Activated T-cell treated with anti-CD3 and anti-CD28 coated beads, Interleukin-2, amount 50 U/mL, for 48 hours (primary cell): ENCODE results near the gene ARL8B.
"Not testable (repeated sequence)": the region's sequence is repeated elsewhere in the genome, so short reads cannot be mapped to it uniquely, and the experiment has no call there.

Source experiments
- DNase-seq, 2 experiments: peaks; one replicate each; pipeline ENCODE4 v3.0.0-alpha.2; 2020

Gene ARL8B

DNA sequence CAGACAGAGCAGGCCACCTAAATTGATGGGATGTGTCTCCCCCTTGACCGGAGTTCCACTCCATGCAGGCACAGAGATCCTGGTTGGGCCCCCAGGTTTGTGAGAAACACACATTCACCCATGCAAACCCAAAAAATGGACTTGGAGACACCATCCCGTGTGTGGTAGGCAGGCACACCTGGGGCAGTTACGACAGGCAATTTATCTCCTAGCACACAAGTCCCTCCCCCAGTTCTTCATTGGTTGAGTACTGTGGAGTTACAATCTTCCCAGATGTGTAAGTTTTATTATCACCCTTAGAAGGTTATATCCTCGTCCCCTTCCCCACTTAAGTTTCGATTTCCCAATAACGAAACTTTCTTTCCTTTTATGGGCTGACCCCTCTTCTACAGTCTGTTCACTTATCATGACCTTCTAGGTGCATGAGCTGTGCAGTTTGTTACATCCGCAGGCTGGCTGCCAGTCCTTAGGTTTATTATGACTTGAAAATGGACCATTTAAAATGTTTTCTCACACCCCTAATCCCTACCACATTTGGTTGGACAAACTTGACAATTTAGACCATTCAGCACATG lies 27.3 kb downstream of the ARL8B start:
- no peak for DNase-seq

- DNase-seq, result no peak
Observed at GRCh38 chr3:5151586-5151985, 29.5 kb downstream of the ARL8B start.

DNA sequence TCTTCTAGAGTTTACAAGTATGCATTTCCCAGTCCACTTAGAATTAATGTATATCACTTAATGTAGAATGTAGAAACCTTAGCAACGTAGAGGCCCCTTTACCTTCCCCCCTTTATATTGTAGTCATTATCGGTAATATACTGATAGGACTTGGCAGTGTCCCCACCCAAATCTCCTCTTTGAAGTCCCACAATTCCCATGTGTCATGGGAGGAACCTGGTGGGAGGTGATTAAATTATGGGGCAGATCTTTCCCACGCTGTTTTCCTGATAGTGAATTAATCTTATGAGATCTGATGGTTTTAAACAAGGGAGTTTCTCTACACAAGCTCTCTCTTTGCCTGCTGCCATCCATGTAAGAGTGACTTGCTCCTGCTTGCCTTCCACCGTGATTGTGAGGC lies 31.0 kb downstream of the ARL8B start:
- no peak for DNase-seq

DNA sequence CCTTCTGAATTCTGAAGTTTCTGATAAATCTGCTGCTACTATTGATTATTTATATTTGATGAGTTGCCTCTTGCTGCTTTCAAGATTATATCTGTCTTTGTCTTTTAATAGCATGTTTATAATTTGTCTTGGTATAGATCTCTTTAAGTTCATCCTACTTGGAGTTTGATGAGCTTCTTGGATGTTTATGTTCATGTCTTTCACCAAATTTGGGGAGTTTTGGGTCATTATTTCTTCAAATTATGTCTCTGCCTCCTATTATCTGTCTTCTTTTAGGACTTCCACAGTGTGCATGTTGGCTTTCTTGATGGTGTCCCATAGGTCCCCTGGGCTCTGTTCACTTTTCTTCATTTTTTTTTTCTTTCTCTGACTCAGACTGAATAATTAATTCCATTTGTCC lies 33.1 kb downstream of the ARL8B start:
- DNase-seq, result no peak

GRCh38 chr3:5160321-5160720 lies 38.2 kb downstream of the ARL8B start:
- DNase-seq, result no peak

DNA sequence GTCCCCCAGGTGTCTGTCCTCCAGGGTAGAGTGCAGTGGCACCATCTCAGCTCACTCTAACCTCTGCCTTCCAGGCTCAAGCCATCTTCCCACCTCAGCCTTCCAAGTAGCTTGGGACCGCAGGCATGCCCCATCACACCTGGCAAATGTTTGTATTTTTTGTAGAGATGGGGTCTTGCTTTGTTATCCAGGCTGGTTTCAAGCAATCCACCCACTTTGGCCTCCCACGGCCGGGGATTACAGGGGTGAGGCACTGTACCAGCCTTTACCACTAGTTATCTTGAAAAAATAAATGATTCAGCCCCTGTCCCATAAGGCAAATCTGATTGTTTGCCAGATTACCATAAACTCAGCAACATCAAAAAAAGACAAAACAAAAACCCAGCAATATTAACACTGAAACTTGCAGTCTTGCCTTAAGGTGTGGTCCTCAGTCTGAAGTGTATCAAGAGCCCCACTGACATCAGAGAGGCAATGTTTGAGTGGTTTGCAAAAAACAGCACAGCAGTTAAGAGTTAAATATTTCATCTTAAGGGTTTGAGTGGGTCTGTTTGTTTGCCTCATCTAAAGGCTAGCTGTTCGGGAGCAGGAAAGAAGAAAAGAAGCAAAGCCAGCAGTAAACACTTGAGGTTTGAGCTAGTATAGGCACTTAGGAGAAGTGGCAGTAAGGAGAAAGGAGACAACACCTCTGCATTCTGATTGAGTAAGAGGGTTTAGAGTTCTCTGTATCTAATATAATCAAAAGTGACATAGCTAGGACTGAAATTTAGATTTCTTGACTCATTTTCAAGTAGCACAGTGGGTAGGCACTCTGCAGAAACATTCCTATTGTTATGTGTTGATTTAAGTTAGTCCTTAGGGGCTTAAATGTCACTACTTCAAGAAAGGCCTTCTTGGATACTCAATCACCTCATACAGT lies 39.1 kb downstream of the ARL8B start:
- DNase-seq, result peak in 1 of 2 experiments; percentile 38

- no peak for DNase-seq
Observed at GRCh38 chr3:5162102-5162501, 40.0 kb downstream of the ARL8B start.

DNA sequence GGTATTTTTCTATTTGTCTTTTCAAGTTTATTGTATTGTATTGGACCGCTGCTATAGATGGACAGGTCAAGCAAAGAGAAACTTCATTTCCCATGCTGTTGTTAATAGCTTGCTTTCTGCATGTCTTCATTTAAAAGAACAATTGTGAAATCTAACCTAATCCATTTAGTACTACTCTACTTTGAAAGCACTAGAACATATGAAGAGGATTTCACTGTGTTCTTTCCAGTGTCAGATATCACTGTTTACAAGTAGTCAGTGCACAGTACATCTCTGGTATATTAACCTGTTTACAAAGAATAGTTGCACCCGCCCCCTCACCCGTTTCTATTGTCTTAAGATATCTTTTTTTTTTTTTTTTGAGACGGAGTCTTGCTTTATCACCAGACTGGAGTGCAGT lies 43.6 kb downstream of the ARL8B start:
- no peak for DNase-seq

- no peak for DNase-seq
Observed at GRCh38 chr3:5166846-5167245, 44.8 kb downstream of the ARL8B start.

GRCh38 chr3:5168110-5168509 lies 46.0 kb downstream of the ARL8B start:
- no peak for DNase-seq

DNA sequence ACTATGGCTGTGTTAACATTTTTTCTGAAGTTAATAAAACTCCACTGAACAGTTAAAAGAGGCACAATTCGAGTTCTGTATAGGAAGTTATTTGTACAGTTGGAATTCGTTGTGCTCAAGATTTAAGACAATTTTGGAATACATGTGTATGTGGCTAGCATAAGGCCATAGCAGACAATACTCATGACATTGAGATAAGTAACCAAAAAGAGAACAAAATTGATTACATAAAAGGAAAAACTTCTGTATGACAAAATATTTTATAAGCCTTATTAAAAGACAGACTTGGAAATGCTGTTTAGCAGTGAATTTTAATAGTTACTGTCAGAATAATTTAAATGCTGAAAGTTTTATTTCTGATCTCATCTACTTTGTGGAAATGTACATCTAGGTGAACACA lies 47.7 kb downstream of the ARL8B start:
- DNase-seq, result no peak

DNA sequence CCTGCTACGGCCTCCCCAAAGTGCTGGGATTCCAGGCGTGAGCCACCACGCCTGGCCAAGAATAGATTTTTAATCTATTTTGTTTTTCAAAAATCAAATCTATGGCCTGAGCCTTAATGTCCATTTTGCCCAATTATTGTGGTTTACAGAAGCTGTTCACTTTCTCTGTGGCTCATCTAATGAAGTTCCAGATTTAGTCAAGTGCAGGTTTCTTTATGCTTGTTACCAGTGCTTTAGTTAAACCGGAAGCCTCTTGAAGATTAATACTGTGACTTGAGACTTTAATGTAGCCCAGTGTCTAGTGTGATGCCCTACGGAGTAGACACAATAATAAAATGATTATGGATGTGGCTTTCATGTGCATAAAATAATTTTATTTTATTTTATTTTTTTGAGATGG lies 48.9 kb downstream of the ARL8B start:
- no peak for DNase-seq

GRCh38 chr3:5172018-5172417 lies 49.9 kb downstream of the ARL8B start:
- DNase-seq, result no peak

DNA sequence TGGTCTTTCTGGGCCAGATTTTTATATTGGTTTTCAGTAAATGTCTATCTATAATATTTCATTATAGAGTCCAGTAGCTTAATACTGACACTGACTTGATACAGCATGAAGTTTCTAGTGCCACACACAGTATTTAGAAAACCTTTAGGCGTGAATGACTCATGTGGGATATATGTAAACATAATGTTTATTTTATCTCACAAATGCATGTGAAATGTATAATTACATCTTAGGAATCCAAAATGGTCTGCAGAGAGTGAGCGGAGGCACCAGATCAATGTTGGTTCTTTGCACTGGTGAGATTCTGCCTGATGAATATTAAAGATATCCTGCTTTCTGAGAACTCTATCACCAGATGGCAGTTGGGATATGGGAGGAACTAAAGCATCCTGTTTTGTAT lies 56.9 kb downstream of the ARL8B start:
- not testable (repeated sequence) for DNase-seq

GRCh38 chr3:5181469-5182141 lies 59.5 kb downstream of the ARL8B start:
- no peak for DNase-seq

DNA sequence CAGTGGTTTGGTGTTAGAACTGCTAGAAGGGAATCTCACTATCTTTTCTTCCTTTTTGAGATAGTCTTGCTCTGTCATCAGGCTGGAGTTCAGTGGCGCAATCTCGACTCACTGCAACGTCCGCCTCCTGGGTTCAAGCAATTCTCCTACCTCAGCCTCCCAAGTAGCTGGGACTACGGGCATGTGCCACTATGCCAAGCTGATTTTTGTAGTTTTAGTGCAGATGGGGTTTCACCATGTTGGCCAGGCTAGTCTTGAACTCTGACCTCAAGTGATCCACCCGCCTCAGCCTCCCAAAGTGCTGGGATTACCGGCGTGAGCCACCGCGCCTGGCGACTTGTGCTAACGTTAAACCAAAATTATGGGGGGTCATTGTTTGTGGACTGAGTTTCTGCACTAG lies 61.6 kb downstream of the ARL8B start:
- not testable (repeated sequence) for DNase-seq

- DNase-seq, result no peak
Observed at GRCh38 chr3:5184499-5184898, 62.4 kb downstream of the ARL8B start.

DNA sequence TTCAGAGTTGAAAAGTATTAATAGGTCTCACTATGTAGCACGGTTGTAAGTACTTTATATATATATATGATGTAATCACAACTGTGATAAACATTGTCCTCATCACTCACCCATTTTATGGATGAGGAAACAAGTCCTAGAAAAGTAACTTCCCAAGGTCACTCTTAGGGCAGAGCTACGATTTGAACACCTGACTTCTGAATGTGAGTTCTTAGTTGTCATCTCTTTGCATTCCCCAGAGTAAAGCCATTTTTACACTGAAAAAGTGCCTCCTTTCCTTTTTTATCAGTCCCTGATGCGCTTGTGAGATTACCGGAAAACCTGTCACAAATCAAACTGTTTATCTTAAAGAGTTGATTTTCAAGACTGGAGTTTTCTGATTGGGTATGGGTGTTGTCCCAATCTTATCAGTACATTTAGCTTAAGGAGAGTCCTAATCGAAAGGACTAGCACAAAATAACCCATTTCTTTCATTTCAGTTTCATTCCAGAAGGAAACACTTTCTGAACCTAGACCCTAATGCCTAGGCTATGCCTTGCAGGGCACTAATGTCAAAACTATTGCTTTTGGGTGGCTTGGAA lies 63.1 kb downstream of the ARL8B start:
- no peak for DNase-seq

GRCh38 chr3:5186089-5186857 lies 64.2 kb downstream of the ARL8B start:
- DNase-seq, result no peak

- DNase-seq, result no peak
Observed at GRCh38 chr3:5186858-5187155, 64.7 kb downstream of the ARL8B start.

DNA sequence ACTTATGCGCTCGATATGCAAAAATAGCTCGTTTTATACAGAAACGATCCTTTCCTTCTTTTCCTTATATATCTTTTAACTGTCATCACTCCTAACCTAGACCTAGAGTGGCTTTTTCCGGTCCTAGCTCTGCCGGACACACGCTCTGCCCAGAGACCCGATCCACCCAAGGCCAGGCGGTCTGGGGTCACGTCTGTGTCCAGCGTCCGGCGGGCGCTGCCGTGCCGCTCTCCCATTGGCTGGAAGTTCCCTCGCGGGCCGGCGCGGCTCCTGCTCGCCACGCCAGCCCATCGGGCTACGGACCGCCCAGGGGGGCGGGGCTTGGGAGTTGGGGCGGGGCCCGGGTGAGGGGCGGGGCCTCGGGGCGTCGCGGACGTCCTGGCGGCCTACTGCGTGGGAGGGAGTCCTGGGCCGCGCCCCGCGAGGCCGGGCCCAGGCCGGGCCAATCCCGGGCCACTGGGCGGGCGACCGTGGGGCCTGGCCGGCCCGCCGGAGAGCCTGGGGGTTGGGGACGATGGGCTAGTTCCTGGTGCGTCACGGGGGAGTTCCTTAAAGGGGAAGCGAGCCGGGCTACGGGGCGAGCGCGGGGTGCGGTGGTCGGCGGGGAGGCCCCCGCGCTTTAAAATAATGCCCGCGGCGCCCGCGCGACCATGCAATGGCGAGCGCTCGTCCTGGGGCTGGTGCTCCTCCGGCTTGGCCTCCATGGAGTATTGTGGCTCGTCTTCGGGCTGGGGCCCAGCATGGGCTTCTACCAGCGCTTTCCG lies 65.2 kb downstream of the ARL8B start, which contains the start of gene EDEM1:
EDEM1 (plus strand) TSS at position 552 of the 764 bp plus-strand sequence; CDS start at position 651, 99 bp downstream.
- DNase-seq, result peak; percentile 99

GRCh38 chr3:5187920-5188418 lies 65.9 kb downstream of the ARL8B start:
- DNase-seq, result peak; percentile 69 to 74
